Activated naive CD4-positive, alpha-beta T cell treated with anti-CD3 and anti-CD28 coated beads, Interleukin-2, amount 10 ng/mL, durations not matched to agents 5 hours and 36 hours (primary cell): ENCODE measurements around the gene P2RY1. TPM values are rescaled to one million over a fixed set of nuclear protein-coding genes. Genes with fewer than 3 reads are reported as not detected.

Experiments
- total RNA-seq, 2 experiments: library from RNA; stranded (reverse); gene quantifications; one replicate each; pipeline ENCODE4 v1.2.3, GENCODE V29; 2021

Gene P2RY1
- under 1 TPM; 0.05 TPM for total RNA-seq

DNA sequence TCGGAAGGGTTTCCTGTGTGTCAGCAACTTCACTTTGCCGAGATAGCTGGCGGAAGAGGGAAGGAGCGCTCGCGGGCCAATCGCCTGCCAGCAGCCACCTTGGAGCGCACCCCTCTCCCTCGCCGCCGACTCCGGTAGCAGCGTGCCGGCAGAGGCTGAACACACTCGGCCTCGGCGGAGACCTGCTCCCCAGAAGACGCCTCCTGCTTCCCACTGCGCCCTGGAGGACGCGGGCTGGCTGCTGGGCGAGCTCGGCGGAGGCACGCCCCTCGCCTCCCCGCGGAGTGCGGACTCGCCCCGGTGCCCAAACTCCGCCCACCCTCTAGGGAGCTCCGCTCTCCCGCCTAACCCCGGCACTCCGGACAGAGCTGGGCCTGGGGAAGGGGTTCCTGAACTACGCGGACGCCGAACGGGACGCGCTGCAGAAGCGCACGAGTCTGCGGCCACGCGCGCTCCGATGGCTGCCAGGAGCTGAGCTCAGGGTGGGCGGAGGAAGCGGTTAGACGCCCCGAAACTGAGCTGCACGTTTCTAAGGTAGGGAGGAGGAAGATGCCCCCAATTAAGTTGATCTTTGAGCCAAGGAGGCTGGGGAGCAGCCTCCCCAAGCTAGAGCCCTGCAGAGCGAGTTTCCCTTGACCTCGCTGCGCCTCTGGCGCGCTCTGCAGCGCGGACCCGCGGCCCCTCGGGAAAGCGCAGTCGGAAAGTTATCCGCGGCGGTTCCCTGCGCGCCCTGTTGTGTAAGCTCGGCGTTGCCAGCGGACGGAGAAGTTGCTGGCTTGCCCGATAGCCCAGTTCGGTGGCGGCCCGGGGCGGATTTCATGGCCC, at the start of gene P2RY1:
Gene P2RY1 (plus strand): TSS at position 356 of the 825 bp plus-strand sequence. CDS start 652 bp downstream, outside the sequence.

